Parathyroid adenoma (tissue), 2 donors: ENCODE results near the gene NDUFB3.

ENCODE experiments used
- H2AFZ ChIP-seq: fragments of 300-600 bp; sonication (generic); one replicate; pipeline ENCODE4 v1.7.0; 2017; ENCODE audit warnings: antibody characterized with exemption, mild to moderate bottlenecking
- H3K27ac ChIP-seq: fragments of 300-600 bp; sonication (generic); one replicate; pipeline ENCODE4 v1.7.0; 2017
- H3K27me3 ChIP-seq: fragments of 300-600 bp; sonication (generic); one replicate; pipeline ENCODE4 v1.7.0; 2017; ENCODE audit warnings: low read length; ENCODE audit not compliant: control insufficient read depth, insufficient read depth
- H3K36me3 ChIP-seq: fragments of 300-600 bp; sonication (generic); one replicate; pipeline ENCODE4 v1.7.0; 2017; ENCODE audit warnings: low read length; ENCODE audit not compliant: control insufficient read depth, insufficient read depth
- H3K4me1 ChIP-seq: fragments of 300-600 bp; sonication (generic); one replicate; pipeline ENCODE4 v1.7.0; 2017; ENCODE audit warnings: control low read depth
- H3K4me2 ChIP-seq: fragments of 300-600 bp; sonication (generic); one replicate; pipeline ENCODE4 v1.7.0; 2017; ENCODE audit warnings: low read length
- H3K4me3 ChIP-seq: fragments of 300-600 bp; sonication (generic); one replicate; pipeline ENCODE4 v1.7.0; 2017; ENCODE audit warnings: low read depth, low read length
- H3K79me2 ChIP-seq: fragments of 300-600 bp; sonication (generic); one replicate; pipeline ENCODE4 v1.7.0; 2017; ENCODE audit warnings: control low read depth
- H3K9ac ChIP-seq: fragments of 300-600 bp; sonication (generic); one replicate; pipeline ENCODE4 v1.7.0; 2017; ENCODE audit warnings: mild to moderate bottlenecking
- H3K9me3 ChIP-seq: fragments of 300-600 bp; sonication (generic); one replicate; pipeline ENCODE4 v1.7.0; 2017; ENCODE audit warnings: low read length; ENCODE audit not compliant: control insufficient read depth
- CTCF ChIP-seq: fragments of 300-600 bp; sonication (generic); IDR thresholded peaks from one replicate; pipeline ENCODE4 v1.7.0; 2017; ENCODE audit warnings: antibody characterized with exemption, mild to moderate bottlenecking
- donor health status: primary hyperparathyroidism.

The NDUFB3 gene

DNA sequence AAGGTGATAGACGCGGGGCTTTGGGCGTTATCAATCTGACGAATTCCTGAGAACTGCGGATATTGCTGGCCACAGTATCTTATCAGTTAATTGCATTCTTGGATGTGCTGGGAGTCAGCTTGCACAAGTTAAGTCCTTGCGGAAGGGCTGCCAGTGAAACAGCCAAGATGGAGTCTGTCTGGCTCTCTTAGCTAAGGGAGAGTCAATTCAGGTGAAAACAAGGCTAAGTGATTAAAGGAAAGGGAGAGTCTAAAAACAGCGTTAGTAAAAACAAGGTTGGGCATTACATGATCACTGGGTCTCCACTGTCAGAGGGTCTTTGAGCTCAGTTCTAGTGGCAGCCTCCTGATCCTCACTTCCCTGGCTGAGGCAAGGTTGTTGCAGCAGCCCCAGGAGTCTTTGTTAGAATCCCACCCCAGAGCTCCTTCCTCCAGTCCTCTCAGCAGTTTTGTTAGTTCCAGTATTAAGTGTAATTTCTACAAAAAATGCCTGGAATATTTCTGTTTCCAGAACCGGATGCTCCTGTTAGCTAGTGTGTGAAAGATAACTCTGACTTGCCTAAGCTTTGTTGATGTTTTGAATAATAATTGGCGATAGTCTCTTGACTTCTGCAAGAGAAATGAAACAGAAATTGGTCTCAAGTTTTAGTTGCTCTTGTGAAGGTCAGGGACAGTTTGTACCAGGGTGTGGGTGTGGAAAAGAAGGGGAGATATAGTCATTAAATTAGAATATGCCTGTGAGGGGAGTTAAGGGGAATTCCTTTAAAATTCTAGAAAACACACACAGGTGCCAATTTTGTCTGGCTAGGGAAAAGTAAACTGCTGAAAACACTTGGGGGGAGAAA lies 54.7 kb downstream of the NDUFB3 start:
- Histone ChIP-seq H3K4me2 (peak overlapping the region; percentile 7), H3K79me2 (peaks cover 26% of the 10 kb centered on the region), H2AFZ (peak overlapping the region; percentile 13), H3K36me3 (no peaks in the 10 kb centered on the region), H3K9ac (no peak overlapping the region), H3K9me3 (no peaks in the 10 kb centered on the region), H3K4me1 (peaks cover 27% of the 10 kb centered on the region), H3K27me3 (no peaks in the 10 kb centered on the region), H3K4me3 (peak overlapping the region; percentile 6), H3K27ac (peak overlapping the region; percentile 73)
- TF ChIP-seq CTCF = no peak

DNA sequence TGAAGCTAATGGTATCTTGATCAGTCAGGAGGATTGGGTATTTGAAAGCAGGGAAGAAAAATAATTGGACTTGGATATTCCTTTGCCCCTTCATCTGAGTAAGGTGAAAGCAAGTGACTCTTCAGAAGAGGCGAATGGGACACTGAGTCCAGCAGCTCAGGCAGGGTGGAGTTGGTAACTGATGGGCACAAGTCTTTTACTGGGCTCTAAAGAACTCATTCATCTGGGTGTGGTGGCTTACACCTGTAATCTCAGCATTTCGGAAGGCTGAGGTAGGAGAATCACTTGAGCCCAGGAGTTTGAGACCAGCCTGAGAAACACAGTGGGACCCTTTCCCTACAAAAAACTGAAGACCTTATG lies 55.3 kb downstream of the NDUFB3 start:
- Histone ChIP-seq H3K36me3 (no peaks in the 10 kb centered on the region), H3K27me3 (no peaks in the 10 kb centered on the region), H3K9ac (no peak overlapping the region), H3K9me3 (no peaks in the 10 kb centered on the region), H2AFZ (no peak overlapping the region), H3K79me2 (peaks cover 26% of the 10 kb centered on the region), H3K4me3 (peak overlapping the region; percentile 6), H3K4me2 (peak overlapping the region; percentile 6), H3K4me1 (peaks cover 27% of the 10 kb centered on the region), H3K27ac (peak overlapping the region; percentile 73)
- no peak for TF ChIP-seq CTCF

- H3K9ac ChIP-seq = no peak overlapping the region
- H3K27me3 ChIP-seq = no peaks in the 10 kb centered on the region
- no peak overlapping the region for H3K4me3 ChIP-seq
- no peak overlapping the region for H3K4me2 ChIP-seq
- no peak overlapping the region for H2AFZ ChIP-seq
- no peaks in the 10 kb centered on the region for H3K9me3 ChIP-seq
- H3K79me2 ChIP-seq = peaks cover 23% of the 10 kb centered on the region
- H3K36me3 ChIP-seq = no peaks in the 10 kb centered on the region
- H3K4me1 ChIP-seq = peaks cover 27% of the 10 kb centered on the region
- TF ChIP-seq CTCF = no peak
- H3K27ac ChIP-seq = peak overlapping the region; percentile 73
These were observed 55.8 kb downstream of the NDUFB3 start for GRCh38 chr2:201127570-201127969.

- Histone ChIP-seq H3K4me3 (no peak overlapping the region), H3K4me1 (peaks cover 27% of the 10 kb centered on the region), H3K9ac (no peak overlapping the region), H3K9me3 (no peaks in the 10 kb centered on the region), H3K4me2 (no peak overlapping the region), H3K27me3 (no peaks in the 10 kb centered on the region), H3K27ac (no peak overlapping the region), H2AFZ (no peak overlapping the region), H3K36me3 (no peaks in the 10 kb centered on the region), H3K79me2 (peaks cover 22% of the 10 kb centered on the region)
- TF ChIP-seq CTCF = no peak
These were observed 56.2 kb downstream of the NDUFB3 start for GRCh38 chr2:201128033-201128432.
